Panc1 (cell line): ENCODE data around the gene FOXK1. TPM values are rescaled to one million over a fixed set of nuclear protein-coding genes. Genes with fewer than 3 reads are reported as not detected.

Source experiments
- ATAC-seq: fragments of 200-7000 bp; cut with Tn5 transposase; 2 replicates; pipeline ENCODE4 v1.9.1; 2020; ENCODE audit warnings: mild to moderate bottlenecking, moderate library complexity
- BruUV-seq: library from RNA; stranded (reverse); fragments of 400-500 nt; replicated peaks from 2 replicates; lab custom pipeline; 2021; lab: Mats Ljungman, UMichigan
- CTCF ChIA-PET: fragments of 300-600 bp; sonication (Branson Sonifier 250); formaldehyde crosslinking; loops from one replicate; lab custom pipeline; 2022; ENCODE audit warnings: antibody characterized with exemption; lab: Charles Lee
- POLR2A ChIA-PET: fragments of 300-600 bp; sonication (Branson Sonifier 250); formaldehyde crosslinking; loops from one replicate; lab custom pipeline; 2022; ENCODE audit warnings: antibody characterized with exemption; lab: Charles Lee
- DNase-seq: peaks from one replicate; pipeline ENCODE4 v3.0.0-alpha.2; 2010; ENCODE audit warnings: low read depth, low spot score
- H3K27ac ChIP-seq: 2 replicates; pipeline ENCODE4 v1.5.1; 2011; ENCODE audit warnings: mild to moderate bottlenecking, low read length, inconsistent platforms
- H3K27me3 ChIP-seq: fragments of 200-500 bp; sonication (Bioruptor generic); 2 replicates; pipeline ENCODE4 v1.6.0; 2014; ENCODE audit warnings: low read length, inconsistent platforms; ENCODE audit not compliant: control insufficient read depth, insufficient read depth
- H3K36me3 ChIP-seq: fragments of 200-500 bp; sonication (Bioruptor generic); 2 replicates; pipeline ENCODE4 v1.5.1; 2014; ENCODE audit warnings: inconsistent platforms, mild to moderate bottlenecking, low read length, moderate library complexity; ENCODE audit not compliant: control insufficient read depth, insufficient read depth
- H3K4me1 ChIP-seq: 2 replicates; pipeline ENCODE4 v1.5.1; 2011; ENCODE audit warnings: inconsistent platforms, mild to moderate bottlenecking, low read length, moderate library complexity; ENCODE audit not compliant: control insufficient read depth, insufficient read depth
- H3K4me3 ChIP-seq, 2 experiments: 2 replicates each; pipeline ENCODE4 v1.5.1; 2011 to 2012; ENCODE audit warnings: low read depth in 2 of 2, low read length in 2 of 2, mild to moderate bottlenecking in 2 of 2, inconsistent platforms in 1 of 2, moderate library complexity in 1 of 2
- H3K9me3 ChIP-seq: fragments of 200-500 bp; sonication (Bioruptor generic); 2 replicates; pipeline ENCODE4 v1.5.1; 2014; ENCODE audit warnings: low read depth, mild to moderate bottlenecking, inconsistent platforms, low read length, moderate library complexity; ENCODE audit not compliant: control insufficient read depth, insufficient read depth
- CTCF ChIP-seq: fragments of 450-650 bp; IDR thresholded peaks from 2 replicates; pipeline ENCODE4 v1.5.1; 2017; ENCODE audit warnings: mild to moderate bottlenecking
- POLR2AphosphoS5 ChIP-seq: IDR thresholded peaks from 2 replicates; pipeline ENCODE4 v1.6.1; 2012; ENCODE audit warnings: mild to moderate bottlenecking, low read depth, low read length, moderate library complexity
- REST ChIP-seq, 2 experiments: IDR thresholded peaks; 2 replicates each; pipeline ENCODE4 v1.6.1; 2011 to 2012; ENCODE audit warnings: low read depth in 2 of 2, control low read depth in 1 of 2, low read length in 1 of 2, mild to moderate bottlenecking in 1 of 2, moderate library complexity in 1 of 2; ENCODE audit not compliant: insufficient read depth in 1 of 2
- SIN3A ChIP-seq: IDR thresholded peaks from 2 replicates; pipeline ENCODE4 v1.6.1; 2012; ENCODE audit warnings: low read depth, mild to moderate bottlenecking, low read length, moderate library complexity, borderline replicate concordance; ENCODE audit not compliant: insufficient read depth
- TCF7L2 ChIP-seq: IDR thresholded peaks from 2 replicates; pipeline ENCODE4 v1.6.1; 2011; ENCODE audit warnings: mild to moderate bottlenecking, low read depth, low read length, inconsistent platforms
- in situ Hi-C: cut with HindIII; loops from 2 replicates; pipeline ENCODE4 v1.10.0; 2016; ENCODE audit warnings: low sequenced_read_pairs, low pct_unique_long_range_greater_than_20kb
- intact Hi-C: fragments of 100-400 bp; cut with micrococcal nuclease; formaldehyde crosslinking; loops from one replicate; pipeline ENCODE4 v1.10.0; 2022; ENCODE audit not compliant: unreplicated experiment
- total RNA-seq: library from RNA; stranded (reverse); gene quantifications from one replicate; pipeline ENCODE4 v1.2.1, GENCODE V29; 2021; ENCODE audit not compliant: unreplicated experiment

The FOXK1 gene
- total RNA-seq, 1 experiment from 2014 or later, result 72.7 TPM

DNA sequence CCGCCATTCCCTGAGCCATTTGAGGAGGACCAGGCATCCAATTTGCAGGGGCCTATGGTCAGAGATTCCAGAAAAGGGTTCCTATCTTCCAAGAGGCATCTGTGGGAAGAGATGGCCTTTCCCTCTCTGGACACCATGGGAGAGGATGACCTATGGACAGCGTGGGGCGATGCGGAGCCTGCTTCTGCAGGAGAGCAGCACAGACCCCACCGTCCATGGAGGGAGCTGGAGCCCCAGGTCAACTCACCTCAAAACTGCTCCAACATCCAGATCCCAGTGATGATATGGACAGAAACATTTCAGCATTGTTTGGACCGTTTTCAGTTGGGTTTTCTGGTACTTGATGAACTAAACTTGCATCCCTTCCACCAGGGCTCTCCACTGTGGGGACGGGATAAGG is 34.0 kb upstream of the FOXK1 start:
- intact Hi-C loops, result no loop called here
- Histone ChIP-seq H3K36me3 (no peaks in the 10 kb centered on the region), H3K27ac (no peak overlapping the region), H3K4me3 (no peak overlapping the region), H3K27me3 (no peaks in the 10 kb centered on the region), H3K9me3 (no peaks in the 10 kb centered on the region), H3K4me1 (no peaks in the 10 kb centered on the region)
- no peak for DNase-seq
- TF ChIP-seq SIN3A, result no peak
- TF ChIP-seq TCF7L2, result no peak
- TF ChIP-seq CTCF, result no peak
- no peak for TF ChIP-seq POLR2AphosphoS5
- no peak for TF ChIP-seq REST (IDR thresholded peaks at IDR 0.05; ENCODE audit: insufficient read depth in 1 of 2, low read depth in 2 of 2, low read length in 1 of 2)
- ChIA-PET CTCF (no interaction called here), POLR2A (no interaction called here)
- ATAC-seq, result no peak
- BruUV-seq, result no TSS peak
- in situ Hi-C loops, result no loop called here

- Histone ChIP-seq H3K27ac (no peak overlapping the region), H3K4me3 (no peak overlapping the region), H3K36me3 (no peaks in the 10 kb centered on the region), H3K9me3 (no peaks in the 10 kb centered on the region), H3K27me3 (no peaks in the 10 kb centered on the region), H3K4me1 (no peaks in the 10 kb centered on the region)
- TF ChIP-seq CTCF (no peak), REST (IDR thresholded peaks at IDR 0.05; ENCODE audit: insufficient read depth in 1 of 2, low read depth in 2 of 2, low read length in 1 of 2) (no peak)
- intact Hi-C loops, result no loop called here
- in situ Hi-C loops, result no loop called here
- CTCF ChIA-PET, result interaction anchor here (0.6 kb wide), 2 partner anchors 9 to 35 kb away, joined by 3 read pairs; no protein-coding TSS in a partner anchor
- peak; percentile 58 for ATAC-seq
- POLR2A ChIA-PET, result interaction anchor here (0.6 to 0.7 kb wide), 2 partner anchors 83 to 413 kb away, joined by 3 to 8 read pairs; no protein-coding TSS in a partner anchor
- DNase-seq, result no peak
- no TSS peak for BruUV-seq
Measured at GRCh38 chr7:4650433-4651047, 31.6 kb upstream of the FOXK1 start.
